CD4-positive, alpha-beta T cell treated with Interleukin-12 subunit alpha and Interleukin-12 subunit beta, for 1 hour (primary cell): ENCODE data around the gene COPZ1.
"Not testable (repeated sequence)": the region's sequence is repeated elsewhere in the genome, so short reads cannot be mapped to it uniquely, and the experiment has no call there.

ENCODE experiments used
- DNase-seq: peaks from one replicate; pipeline ENCODE4 v3.0.0-alpha.2; 2020

COPZ1 gene

GRCh38 chr12:54337280-54337842, 12.4 kb downstream of the COPZ1 start:
- no peak for DNase-seq

GRCh38 chr12:54337854-54338650, 13.1 kb downstream of the COPZ1 start:
- no peak for DNase-seq

- no peak for DNase-seq
These were observed 13.9 kb downstream of the COPZ1 start for GRCh38 chr12:54338698-54339296.

- DNase-seq: no peak
These were observed 15.9 kb downstream of the COPZ1 start for GRCh38 chr12:54340846-54341245.

- DNase-seq: no peak
These were observed 16.7 kb downstream of the COPZ1 start for GRCh38 chr12:54341378-54342300.

GRCh38 chr12:54349036-54349435, 24.1 kb downstream of the COPZ1 start:
- no peak for DNase-seq

- no peak for DNase-seq
These were observed 24.7 kb downstream of the COPZ1 start for GRCh38 chr12:54349679-54350078.

DNA sequence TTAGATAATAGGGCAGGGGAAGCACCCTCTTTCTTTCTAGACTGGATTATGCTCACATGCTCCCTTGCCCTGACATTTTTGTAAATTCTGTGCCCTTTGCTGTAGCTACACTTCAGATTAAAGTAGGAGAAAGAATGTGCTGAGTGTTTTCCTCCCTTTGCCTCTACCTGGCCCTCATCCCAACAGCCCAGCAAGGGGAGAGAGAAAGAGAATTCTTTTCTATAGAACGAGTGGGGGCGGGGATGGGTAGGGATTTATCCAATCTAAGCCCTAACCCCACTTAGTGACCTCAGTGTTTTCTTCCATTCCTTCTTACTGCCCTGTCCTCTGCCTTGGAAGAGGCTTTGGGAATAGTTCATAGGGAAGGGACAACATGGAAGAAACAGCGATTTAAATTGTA, 25.8 kb downstream of the COPZ1 start:
- DNase-seq: no peak

DNA sequence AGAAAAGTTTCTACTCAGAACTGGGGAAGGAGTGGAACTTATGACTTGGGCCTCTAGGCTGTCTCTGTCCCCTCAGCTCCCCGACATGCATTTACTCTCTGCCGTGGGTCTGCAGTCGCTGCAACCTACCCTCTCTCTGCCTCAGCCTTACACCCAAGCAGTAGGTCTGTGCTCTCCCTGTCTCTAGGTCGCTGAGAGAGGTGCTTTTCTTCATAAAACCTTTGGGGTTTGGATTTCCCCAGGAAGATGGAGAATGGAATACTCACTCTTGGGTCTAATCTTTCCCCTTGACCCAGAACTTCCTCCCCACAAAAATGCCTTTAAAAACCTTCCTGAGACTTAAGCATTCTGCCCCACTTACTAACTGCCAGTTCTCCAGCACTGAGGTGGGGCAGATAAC, 26.4 kb downstream of the COPZ1 start:
- DNase-seq: no peak

DNA sequence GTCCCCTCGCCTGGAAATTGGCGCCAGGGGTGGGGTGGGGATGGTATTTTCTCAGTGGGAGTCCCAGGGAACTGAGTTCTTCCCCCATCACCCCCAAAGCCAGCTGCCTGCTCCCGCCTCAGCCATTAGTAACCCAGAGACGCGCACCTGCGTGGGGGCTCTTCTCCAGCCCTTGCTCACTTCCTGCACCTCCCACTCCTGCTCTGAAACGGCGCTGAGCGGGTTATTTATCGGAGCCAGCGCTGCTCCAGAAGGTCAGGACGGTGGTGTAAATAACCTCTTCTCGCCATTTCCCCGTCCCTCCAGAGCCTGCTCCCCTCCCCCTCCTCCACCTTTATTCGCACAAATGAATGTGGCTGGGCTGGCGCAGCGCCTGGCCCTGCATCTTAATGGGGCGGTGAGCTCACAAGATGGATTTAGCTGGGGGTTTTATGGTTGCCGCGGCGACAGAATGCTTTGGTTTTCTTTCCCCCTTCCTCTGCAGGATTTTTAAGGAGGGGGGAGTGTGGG, 27.1 kb downstream of the COPZ1 start:
- DNase-seq: peak; percentile 10

DNA sequence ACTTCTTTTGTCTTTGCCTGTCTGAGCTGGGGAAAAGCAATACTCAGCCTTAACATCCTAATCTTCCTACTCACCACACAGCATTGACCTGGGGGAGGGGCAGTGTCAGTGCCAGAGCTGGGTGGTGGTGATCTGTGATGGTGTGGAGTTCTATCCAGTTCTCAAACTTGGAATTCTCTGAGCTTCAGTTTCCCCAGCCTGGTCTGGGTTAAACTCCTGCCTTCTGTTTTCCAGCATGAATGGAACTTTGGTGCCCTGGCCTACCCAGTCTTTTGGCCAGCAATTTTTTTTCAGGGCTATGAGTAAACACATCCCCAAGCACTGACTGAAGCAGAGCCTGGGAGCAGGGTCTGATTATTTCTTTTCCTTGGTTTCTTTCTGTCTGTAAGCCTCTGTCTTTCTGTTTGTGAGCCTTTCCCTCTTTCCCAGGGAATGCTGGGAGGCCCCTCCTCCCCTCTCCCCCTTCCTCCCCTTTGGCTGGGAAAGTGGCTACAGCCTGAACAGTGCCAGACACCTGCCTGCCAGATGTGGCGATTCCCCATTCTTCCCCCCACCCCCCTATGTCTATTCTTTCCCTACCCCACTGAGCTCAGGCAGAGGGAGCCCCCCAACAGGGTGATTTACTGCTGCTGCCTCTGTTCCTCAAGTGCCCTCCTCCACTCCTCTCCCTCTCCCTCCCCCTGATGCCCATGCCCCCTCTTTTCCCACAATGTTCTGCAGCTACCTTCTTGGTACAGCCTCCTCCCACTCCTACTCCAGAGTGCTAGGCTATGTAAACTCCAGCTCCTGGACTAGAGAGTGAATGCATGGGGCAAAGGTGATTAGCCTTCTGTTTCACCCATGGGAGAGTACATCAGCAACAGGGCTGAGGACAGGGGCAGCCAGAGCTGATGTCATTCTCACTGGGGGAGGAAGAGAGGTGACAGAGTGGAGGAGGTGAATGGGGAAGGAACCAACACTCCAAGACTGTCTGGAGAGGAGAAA, 28.3 kb downstream of the COPZ1 start:
- DNase-seq: no peak

- DNase-seq: not testable (repeated sequence)
These were observed 29.3 kb downstream of the COPZ1 start for GRCh38 chr12:54354271-54354670.

DNA sequence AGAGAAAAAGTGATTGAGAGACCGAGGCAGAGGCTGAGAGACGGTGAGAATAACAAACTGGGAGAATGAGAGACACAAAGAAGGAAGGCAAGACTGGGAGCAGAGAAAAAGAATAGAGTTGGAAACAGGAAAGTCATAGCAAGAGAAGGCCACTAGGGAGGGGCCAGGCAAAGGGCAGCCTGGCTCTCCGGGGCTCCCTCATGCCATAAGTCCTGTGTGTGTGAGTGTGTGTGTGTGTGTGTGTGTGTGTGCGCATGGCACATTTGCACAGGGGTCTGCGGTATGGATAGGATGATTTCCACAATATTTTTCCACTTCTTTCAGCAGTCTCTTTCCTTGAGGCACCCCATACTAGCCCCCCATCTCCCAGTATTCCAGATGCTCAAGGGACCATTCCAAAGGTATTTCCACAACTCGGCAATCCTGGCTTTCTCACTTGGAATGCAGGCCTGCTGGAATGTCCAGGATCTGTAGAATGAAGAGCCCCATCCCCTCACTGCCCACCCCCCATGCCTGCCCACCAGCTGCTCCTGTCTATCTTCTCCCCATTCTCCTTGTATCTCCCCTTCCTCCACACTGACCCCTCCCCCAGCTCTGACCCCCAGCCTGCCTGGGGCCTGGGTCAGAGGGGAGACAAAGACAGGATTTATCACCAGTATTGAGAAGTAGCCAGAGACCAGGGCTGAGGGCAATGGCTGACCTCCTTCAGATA, 30.3 kb downstream of the COPZ1 start:
- DNase-seq: no peak

- no peak for DNase-seq
These were observed 31.3 kb downstream of the COPZ1 start for GRCh38 chr12:54356228-54356627.

GRCh38 chr12:54356951-54357356, 32.0 kb downstream of the COPZ1 start:
- no peak for DNase-seq

DNA sequence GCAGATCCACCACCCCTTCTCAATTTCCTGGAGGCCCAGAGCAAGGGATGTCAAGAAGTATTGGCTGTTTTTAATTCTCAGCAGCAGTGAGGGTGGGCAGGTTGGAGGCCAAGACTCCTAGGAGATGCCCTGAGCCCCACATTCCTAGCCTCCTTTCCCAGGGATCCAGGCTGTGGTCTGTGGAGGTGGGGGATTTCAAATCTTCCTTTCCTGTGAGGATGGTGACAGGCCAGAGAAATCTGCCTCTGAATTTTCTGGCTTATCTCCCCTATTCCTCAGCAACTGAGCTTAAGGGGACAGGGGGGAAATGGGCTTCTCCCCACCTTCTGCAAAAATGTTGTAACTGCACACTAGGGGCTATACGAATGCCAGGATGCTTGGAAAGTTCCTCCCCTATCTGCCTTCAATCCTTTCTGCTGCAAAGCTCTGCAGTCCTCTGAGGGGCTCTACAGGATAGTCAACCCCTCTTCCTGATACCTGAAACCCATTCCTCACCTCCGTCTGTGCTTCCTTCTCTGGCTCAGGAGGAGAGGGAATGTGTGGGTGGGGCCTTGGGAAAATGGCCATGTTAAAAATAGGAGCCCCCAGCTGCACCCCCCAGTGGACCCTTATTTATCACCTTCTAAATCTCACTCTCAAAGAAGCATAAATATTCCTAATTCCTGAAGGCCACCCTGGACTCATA, 32.7 kb downstream of the COPZ1 start:
- DNase-seq: no peak

DNA sequence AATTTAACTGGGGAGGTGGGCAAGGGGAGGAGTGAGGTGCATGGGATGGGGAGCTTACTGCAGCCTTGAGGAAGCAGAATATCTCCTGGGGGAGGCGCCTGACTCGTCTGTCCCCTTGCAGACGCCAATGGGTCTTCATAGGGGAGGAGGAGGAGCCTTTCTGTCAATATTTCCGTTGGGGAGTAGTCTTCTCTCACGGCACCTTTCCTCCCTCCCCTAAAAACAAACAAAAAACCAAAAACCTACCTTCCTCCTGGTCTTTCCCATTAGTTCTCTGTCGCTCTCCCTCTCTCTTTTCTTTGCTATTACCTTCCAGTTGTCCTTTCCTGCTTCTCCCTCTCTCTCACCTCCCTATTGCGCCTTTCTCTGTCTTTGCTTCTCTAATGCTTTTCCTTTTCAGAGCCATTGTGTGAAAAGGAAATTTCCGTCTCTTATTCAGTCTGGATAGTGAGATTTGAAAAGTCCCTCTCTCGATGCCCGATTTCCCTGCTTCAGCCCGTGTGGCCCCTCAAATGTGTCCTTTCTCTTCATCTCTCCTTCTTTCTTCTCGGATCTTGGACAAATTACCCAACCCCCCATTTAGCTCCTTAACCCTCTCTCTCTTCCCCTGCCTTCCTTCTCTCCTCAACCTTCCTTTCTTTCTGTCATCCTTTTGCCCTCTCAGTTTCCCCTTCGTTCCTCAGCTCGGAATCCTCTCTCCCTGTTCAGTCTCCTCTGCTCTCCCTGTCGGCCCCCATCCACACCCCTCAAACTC, 33.4 kb downstream of the COPZ1 start:
- peak; percentile 56 for DNase-seq

- peak; percentile 97 for DNase-seq
These were observed 34.2 kb downstream of the COPZ1 start for GRCh38 chr12:54358945-54359761.
